Upper lobe of right lung (tissue), 1 donor: ENCODE results near the gene TBC1D19. TPM values are rescaled to one million over a fixed set of nuclear protein-coding genes. Genes with fewer than 3 reads are reported as not detected.
"Not testable (repeated sequence)": the region's sequence is repeated elsewhere in the genome, so short reads cannot be mapped to it uniquely, and the experiment has no call there.

ENCODE experiments used
- ATAC-seq: fragments of 200-7000 bp; cut with Tn5 transposase; one replicate; pipeline ENCODE4 v1.9.1; 2020; ENCODE audit warnings: mild to moderate bottlenecking, moderate library complexity
- DNase-seq: peaks from one replicate; pipeline ENCODE4 v3.0.0-alpha.2; 2020
- H3K27ac ChIP-seq: fragments of 200-600 bp; one replicate; pipeline ENCODE4 v1.8.0; 2022
- H3K27me3 ChIP-seq: fragments of 200-600 bp; one replicate; pipeline ENCODE4 v1.8.0; 2022; ENCODE audit warnings: mild to moderate bottlenecking
- H3K36me3 ChIP-seq: fragments of 200-600 bp; one replicate; pipeline ENCODE4 v1.8.0; 2022
- H3K4me1 ChIP-seq: fragments of 200-600 bp; one replicate; pipeline ENCODE4 v1.8.0; 2022
- H3K4me3 ChIP-seq: fragments of 200-600 bp; one replicate; pipeline ENCODE4 v1.8.0; 2022; ENCODE audit warnings: mild to moderate bottlenecking
- H3K9me3 ChIP-seq: fragments of 200-600 bp; one replicate; pipeline ENCODE4 v1.8.0; 2022
- CTCF ChIP-seq: fragments of 200-600 bp; IDR thresholded peaks from one replicate; pipeline ENCODE4 v1.8.0; 2022; ENCODE audit warnings: antibody characterized with exemption
- intact Hi-C: fragments of 100-400 bp; cut with DNase I; formaldehyde crosslinking; loops from one replicate; pipeline ENCODE4 v1.11.0; 2022
- total RNA-seq: library from RNA; stranded (reverse); fragmentation: NEBNext Ultra II Directional; extraction: Animal tissue kit (Norgen Biotek cat#: 25700); gene quantifications from one replicate; pipeline ENCODE4 v1.2.1, GENCODE V29; 2021
- donor health status: DM: no; HTN: yes; CAD: no; lungs with severe emphysema.

Gene TBC1D19
- total RNA-seq, 1 donor from 2014 or later: 10.0 TPM

GRCh38 chr4:26584725-26585124 is 841 bp downstream of the TBC1D19 start:
- H3K27ac ChIP-seq: peak overlapping the region; percentile 85
- intact Hi-C loops: no loop called here
- H3K4me3 ChIP-seq: peak overlapping the region; percentile 86
- no peaks in the 10 kb centered on the region for H3K36me3 ChIP-seq
- H3K27me3 ChIP-seq: no peaks in the 10 kb centered on the region
- DNase-seq: no peak
- no peak for TF ChIP-seq CTCF
- peaks cover 7% of the 10 kb centered on the region for H3K4me1 ChIP-seq
- ATAC-seq: no peak
- no peaks in the 10 kb centered on the region for H3K9me3 ChIP-seq

- no peaks in the 10 kb centered on the region for H3K27me3 ChIP-seq
- TF ChIP-seq CTCF: no peak
- H3K4me1 ChIP-seq: peaks cover 5% of the 10 kb centered on the region
- no peak overlapping the region for H3K27ac ChIP-seq
- intact Hi-C loops: no loop called here
- ATAC-seq: no peak
- no peak for DNase-seq
- no peaks in the 10 kb centered on the region for H3K36me3 ChIP-seq
- H3K4me3 ChIP-seq: no peak overlapping the region
- H3K9me3 ChIP-seq: no peaks in the 10 kb centered on the region
Observed at GRCh38 chr4:26589705-26590104, 5.8 kb downstream of the TBC1D19 start.

GRCh38 chr4:26590639-26591038 is 6.8 kb downstream of the TBC1D19 start:
- ATAC-seq (no peak), DNase-seq (no peak)
- Histone ChIP-seq H3K27me3 (no peaks in the 10 kb centered on the region), H3K36me3 (no peaks in the 10 kb centered on the region), H3K27ac (no peak overlapping the region), H3K4me3 (no peak overlapping the region), H3K4me1 (no peaks in the 10 kb centered on the region), H3K9me3 (no peaks in the 10 kb centered on the region)
- no peak for TF ChIP-seq CTCF
- intact Hi-C loops: no loop called here

- ATAC-seq, H3K36me3 ChIP-seq, H3K9me3 ChIP-seq, H3K4me3 ChIP-seq, DNase-seq, H3K4me1 ChIP-seq, intact Hi-C loops, H3K27ac ChIP-seq, H3K27me3 ChIP-seq: not testable (repeated sequence)
Observed at GRCh38 chr4:26593557-26593956, 9.7 kb downstream of the TBC1D19 start.

GRCh38 chr4:26594371-26594770 is 10.5 kb downstream of the TBC1D19 start:
- no peaks in the 10 kb centered on the region for H3K9me3 ChIP-seq
- H3K4me1 ChIP-seq: no peaks in the 10 kb centered on the region
- TF ChIP-seq CTCF: no peak
- H3K27ac ChIP-seq: no peak overlapping the region
- ATAC-seq (no peak), DNase-seq (no peak)
- intact Hi-C loops: no loop called here
- H3K36me3 ChIP-seq: no peaks in the 10 kb centered on the region
- no peak overlapping the region for H3K4me3 ChIP-seq
- H3K27me3 ChIP-seq: no peaks in the 10 kb centered on the region

- Histone ChIP-seq H3K36me3 (no peaks in the 10 kb centered on the region), H3K27me3 (no peaks in the 10 kb centered on the region), H3K4me3 (no peak overlapping the region), H3K27ac (no peak overlapping the region), H3K4me1 (no peaks in the 10 kb centered on the region), H3K9me3 (no peaks in the 10 kb centered on the region)
- DNase-seq: no peak
- no peak for TF ChIP-seq CTCF
- intact Hi-C loops: no loop called here
- ATAC-seq: no peak
Observed at GRCh38 chr4:26594778-26595177, 10.9 kb downstream of the TBC1D19 start.
